ENCODE measurements around the gene ENDOU.
A peak's percentile ranks its signal among the peaks of the same experiment; 100 is the strongest.

The ENDOU gene, protein sequence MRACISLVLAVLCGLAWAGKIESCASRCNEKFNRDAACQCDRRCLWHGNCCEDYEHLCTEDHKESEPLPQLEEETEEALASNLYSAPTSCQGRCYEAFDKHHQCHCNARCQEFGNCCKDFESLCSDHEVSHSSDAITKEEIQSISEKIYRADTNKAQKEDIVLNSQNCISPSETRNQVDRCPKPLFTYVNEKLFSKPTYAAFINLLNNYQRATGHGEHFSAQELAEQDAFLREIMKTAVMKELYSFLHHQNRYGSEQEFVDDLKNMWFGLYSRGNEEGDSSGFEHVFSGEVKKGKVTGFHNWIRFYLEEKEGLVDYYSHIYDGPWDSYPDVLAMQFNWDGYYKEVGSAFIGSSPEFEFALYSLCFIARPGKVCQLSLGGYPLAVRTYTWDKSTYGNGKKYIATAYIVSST

DNA sequence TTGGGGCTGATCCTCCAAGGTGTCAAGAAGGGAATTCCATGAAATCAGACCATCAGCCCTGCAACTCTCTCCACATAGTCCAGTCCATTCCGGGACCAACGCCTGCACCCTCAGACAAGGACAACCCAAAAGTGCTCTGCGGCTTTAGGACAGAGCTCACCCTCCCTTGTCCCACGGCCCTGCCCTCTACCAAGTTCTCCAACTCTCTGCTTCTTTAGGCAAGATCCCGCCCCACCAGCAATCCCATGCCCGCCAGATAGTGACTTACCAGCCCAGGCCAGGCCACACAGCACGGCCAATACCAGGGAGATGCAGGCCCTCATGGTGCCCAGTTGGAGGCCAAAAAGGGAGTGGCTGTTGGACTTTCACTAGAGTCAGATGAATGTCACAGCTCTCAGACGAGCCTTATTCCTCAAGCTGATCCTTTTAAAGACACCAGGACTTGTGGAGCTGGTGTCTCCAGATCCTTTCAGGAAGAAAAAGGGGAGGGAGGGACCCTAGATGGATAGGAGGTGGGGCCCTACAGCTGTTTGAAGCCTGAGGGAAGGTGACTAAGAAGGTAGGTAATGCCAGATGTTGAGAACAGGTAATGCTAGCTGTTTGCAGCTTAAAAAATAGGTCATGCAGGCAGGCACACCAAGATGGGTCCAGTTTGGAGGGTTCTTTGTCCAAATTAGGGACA, at the start of gene ENDOU:
Gene ENDOU, minus strand, starts transcription at position 400 of the 682 bp plus-strand sequence. Its CDS starts 77 bp downstream, at position 323.
- no peak for DNase-seq

- DNase-seq, result no peak
Measured at GRCh38 chr12:47774663-47775062, 49.4 kb upstream of the ENDOU start.

DNA sequence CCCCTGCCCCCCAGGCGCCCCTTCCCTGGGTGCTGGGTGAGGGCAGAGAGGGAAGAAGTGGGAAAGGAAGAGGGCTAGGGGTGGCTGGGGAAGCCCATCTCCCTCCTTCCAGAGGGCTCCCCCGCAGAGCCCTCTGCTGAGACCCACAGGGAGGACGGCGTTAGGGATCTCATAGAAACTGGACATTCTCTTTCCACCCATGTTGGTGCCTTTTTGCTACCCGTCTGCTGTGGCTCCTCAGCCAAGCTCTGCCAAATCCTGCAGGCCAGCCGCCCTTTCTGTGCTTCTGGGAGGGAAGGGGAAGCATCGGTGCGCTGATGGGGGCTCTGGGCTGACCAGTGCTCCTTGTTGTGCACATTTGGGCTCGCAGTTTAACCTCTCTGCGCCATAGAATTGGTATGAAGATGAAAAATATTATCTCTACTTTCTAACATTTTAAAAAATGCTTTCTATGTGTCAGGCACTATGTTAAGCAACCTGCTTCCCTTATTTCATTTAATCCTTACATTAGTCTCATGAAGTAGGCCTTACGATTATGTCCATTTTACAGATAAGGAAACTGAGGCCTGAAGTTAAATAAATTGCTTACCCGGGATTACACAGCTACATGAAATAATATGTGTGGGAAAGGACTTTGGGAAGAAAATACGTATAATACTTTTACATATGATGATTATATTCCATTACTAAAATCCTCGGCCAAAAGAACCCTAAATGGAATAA, 48.7 kb upstream of the ENDOU start:
- DNase-seq, result no peak

- DNase-seq, result peak; percentile 73
Measured at GRCh38 chr12:47773062-47773857, 48.0 kb upstream of the ENDOU start, which contains the start of gene SLC48A1. Gene SLC48A1 (plus strand): TSS chr12:47773238. CDS start chr12:47773305, 67 bp downstream.

DNA sequence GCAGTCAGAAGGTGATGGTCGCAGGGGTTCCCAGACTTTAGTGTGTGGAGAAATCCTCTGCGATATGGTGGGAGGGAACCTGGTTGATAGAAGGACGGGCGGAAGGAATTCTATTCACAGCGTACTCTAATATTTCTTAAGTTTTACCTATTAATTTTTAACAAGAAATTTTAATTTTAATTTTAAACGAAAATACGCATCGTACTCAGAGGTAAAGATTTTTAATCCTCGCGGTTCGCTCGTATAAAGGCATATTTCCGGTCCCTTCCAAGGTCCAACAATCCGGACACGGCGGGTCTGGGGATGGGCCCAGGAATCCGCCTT, 47.4 kb upstream of the ENDOU start:
- no peak for DNase-seq

DNA sequence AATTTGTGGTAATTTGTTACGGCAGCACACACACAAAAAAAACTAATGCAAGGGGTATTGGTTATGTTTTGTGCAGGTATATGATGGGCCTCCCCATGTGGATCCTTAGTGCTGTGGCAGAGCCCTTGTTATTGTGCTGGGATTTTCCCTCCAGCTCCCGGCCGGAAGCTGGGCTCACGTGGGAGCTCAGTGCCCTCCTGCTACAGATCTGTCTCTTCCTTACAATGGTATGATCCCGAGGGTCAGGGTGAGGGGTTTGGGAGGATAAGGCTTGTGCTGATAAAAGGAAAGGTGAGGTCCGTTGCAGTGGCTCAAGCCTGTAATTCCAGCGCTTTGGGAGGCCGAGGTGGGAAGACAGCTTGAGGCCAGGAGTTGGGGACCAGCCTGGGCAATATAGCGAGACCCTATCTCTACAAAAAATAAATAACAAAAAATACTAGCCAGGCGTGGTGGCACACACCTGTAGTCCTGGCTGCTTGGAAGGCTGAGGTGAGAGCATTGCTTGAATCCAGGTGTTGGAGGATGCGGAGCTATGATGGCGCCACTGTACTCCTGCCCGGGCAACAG, 46.9 kb upstream of the ENDOU start:
- no peak for DNase-seq

- DNase-seq, result no peak
Measured at GRCh38 chr12:47771304-47771703, 46.0 kb upstream of the ENDOU start.

DNA sequence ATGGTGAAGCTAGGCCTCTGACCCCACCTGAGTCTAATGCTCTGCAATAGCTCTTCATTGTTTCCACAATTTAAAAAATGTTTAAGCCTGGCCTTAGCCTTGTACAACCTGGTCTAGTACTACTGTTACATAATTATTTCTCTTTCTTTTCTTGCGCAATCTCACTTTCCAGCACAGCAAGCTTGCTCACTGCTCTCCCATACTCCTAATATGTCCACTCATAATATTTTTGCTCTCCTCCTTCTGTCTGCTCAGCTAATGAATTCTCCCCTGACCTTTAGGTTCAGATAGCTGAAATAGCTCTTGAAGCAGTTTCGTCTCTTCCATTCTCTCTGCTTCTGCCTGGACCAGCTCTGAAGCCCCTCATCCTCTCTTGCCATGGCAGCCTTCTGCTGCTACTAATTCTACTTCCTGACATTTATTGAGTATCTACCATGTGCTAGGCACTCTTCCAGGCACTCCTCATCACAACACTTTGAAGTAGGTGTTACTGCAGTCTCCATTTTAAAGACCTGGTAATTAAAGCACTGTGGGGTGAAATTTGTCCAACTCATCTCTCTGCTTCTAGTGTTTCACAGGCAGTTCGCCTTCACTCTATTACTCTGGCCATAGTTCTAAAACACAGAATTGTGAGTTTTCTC, 44.9 kb upstream of the ENDOU start:
- no peak for DNase-seq

GRCh38 chr12:47769234-47770085, 44.2 kb upstream of the ENDOU start:
- DNase-seq, result no peak

DNA sequence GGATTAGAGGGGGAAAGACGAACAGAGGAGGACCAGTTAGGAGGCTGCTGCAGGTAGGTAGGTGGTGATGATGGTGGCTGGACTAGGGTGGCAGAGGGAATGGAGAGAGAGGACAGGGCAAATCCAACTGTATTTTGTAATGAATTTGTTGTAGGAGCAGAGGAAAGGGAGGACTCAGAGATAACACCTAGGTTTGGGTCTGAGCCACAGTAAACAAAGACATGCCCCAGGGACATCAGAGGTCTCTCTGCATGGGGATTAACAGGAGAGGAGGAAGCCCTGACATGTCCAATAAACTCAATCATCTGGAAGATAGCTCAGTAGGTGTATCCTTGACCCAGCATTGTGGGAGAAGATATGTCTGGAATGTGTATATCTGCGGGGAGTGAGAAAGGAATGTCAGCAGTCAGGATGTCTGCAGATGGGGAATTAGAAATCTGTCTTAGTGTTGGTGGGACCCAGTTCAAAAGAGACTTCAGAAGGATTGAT, 43.1 kb upstream of the ENDOU start:
- DNase-seq, result no peak

GRCh38 chr12:47767216-47767724, 42.0 kb upstream of the ENDOU start:
- peak; percentile 25 for DNase-seq

- no peak for DNase-seq
Measured at GRCh38 chr12:47766502-47767215, 41.4 kb upstream of the ENDOU start.

GRCh38 chr12:47763481-47764346, 38.4 kb upstream of the ENDOU start:
- DNase-seq, result no peak

- DNase-seq, result no peak
Measured at GRCh38 chr12:47762850-47763465, 37.7 kb upstream of the ENDOU start.

GRCh38 chr12:47758834-47759690, 33.8 kb upstream of the ENDOU start, which contains the start of gene RAPGEF3:
Gene RAPGEF3 (minus strand): TSS chr12:47758880. CDS start chr12:47758556, 324 bp downstream.
- DNase-seq, result peak; percentile 51

- DNase-seq, result no peak
Measured at GRCh38 chr12:47758584-47758833, 33.2 kb upstream of the ENDOU start.

DNA sequence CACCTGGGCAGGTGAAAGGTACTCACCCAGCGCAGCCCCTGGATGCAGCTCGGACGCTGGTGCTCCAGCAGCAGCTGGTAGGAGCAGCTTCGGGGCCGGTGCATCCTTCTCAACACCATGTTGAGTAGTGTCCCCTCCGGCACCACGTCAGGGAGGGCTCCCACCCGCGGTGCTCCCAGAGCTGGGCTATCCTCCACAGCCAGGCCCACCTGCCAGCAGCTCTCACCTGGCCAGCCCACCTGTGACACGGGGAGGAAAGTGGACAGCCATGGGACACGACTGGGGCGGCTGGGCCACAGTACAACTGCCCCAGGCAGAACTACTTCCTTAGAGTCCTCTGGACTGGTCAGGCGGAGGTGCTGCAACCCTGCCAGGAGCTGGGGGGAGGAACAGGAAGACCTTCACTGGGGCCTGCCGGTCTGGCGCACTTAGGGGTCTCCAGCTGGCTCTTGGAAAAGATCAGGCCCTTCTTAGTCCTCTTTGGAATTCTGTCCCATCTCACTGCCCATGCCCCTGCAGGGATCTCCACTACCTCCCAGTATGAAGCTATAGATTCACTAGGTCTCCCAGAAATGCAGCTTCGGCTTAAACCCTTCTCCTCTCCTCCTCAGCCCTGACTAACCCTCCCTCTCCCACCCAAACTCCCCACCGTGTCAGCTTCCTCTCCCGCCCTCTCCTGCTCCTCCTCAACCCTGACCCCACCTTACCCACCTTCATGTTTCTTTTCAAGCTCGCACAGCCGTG, 32.7 kb upstream of the ENDOU start:
- DNase-seq, result no peak

Data from NCI-H1105 treated with DMSO at 0.1 percent for 48 hours (cell line).